Coronary artery (tissue), 2 donors: ENCODE measurements around the gene CADPS.

Experiments
- DNase-seq: peaks from one replicate; pipeline ENCODE4 v3.0.0-alpha.2; 2017; ENCODE audit warnings: low spot score
- H3K27ac ChIP-seq, 2 donors: fragments of 200-600 bp; sonication (generic); one replicate each; pipeline ENCODE4 v1.5.1; 2016 to 2019
- H3K4me3 ChIP-seq: fragments of 200-600 bp; sonication (generic); 2 replicates; pipeline ENCODE4 v1.5.1; 2016; ENCODE audit warnings: mild to moderate bottlenecking, moderate library complexity
- CTCF ChIP-seq: fragments of 200-600 bp; sonication (generic); IDR thresholded peaks from one replicate; pipeline ENCODE4 v1.5.1; 2019; ENCODE audit warnings: antibody characterized with exemption

The CADPS gene

GRCh38 chr3:62405566-62405965 lies 469.6 kb downstream of the CADPS start:
- no peak for DNase-seq
- H3K4me3 ChIP-seq = no peak overlapping the region
- no peak for TF ChIP-seq CTCF
- no peak overlapping the region for H3K27ac ChIP-seq

- no peak for DNase-seq
- H3K27ac ChIP-seq = no peak overlapping the region
- TF ChIP-seq CTCF = no peak
- no peak overlapping the region for H3K4me3 ChIP-seq
Observed at GRCh38 chr3:62405135-62405534, 470.1 kb downstream of the CADPS start.

GRCh38 chr3:62404321-62404720 lies 470.9 kb downstream of the CADPS start:
- no peak for DNase-seq
- Histone ChIP-seq H3K27ac (no peak overlapping the region), H3K4me3 (no peak overlapping the region)
- no peak for TF ChIP-seq CTCF

- Histone ChIP-seq H3K27ac (no peak overlapping the region), H3K4me3 (no peak overlapping the region)
- TF ChIP-seq CTCF = no peak
- DNase-seq = no peak
Observed at GRCh38 chr3:62403765-62404164, 471.5 kb downstream of the CADPS start.

- DNase-seq = no peak
- no peak overlapping the region for H3K4me3 ChIP-seq
- no peak overlapping the region for H3K27ac ChIP-seq
- TF ChIP-seq CTCF = no peak
Observed at GRCh38 chr3:62392626-62393292, 482.5 kb downstream of the CADPS start.

GRCh38 chr3:62387251-62387650 lies 488.0 kb downstream of the CADPS start:
- no peak for DNase-seq
- Histone ChIP-seq H3K4me3 (no peak overlapping the region), H3K27ac (no peak overlapping the region)
- no peak for TF ChIP-seq CTCF

- no peak for TF ChIP-seq CTCF
- DNase-seq = no peak
- Histone ChIP-seq H3K4me3 (no peak overlapping the region), H3K27ac (no peak overlapping the region)
Observed at GRCh38 chr3:62379321-62379798, 495.9 kb downstream of the CADPS start.
